ENCODE measurements around the gene OTOG.

The OTOG gene, protein sequence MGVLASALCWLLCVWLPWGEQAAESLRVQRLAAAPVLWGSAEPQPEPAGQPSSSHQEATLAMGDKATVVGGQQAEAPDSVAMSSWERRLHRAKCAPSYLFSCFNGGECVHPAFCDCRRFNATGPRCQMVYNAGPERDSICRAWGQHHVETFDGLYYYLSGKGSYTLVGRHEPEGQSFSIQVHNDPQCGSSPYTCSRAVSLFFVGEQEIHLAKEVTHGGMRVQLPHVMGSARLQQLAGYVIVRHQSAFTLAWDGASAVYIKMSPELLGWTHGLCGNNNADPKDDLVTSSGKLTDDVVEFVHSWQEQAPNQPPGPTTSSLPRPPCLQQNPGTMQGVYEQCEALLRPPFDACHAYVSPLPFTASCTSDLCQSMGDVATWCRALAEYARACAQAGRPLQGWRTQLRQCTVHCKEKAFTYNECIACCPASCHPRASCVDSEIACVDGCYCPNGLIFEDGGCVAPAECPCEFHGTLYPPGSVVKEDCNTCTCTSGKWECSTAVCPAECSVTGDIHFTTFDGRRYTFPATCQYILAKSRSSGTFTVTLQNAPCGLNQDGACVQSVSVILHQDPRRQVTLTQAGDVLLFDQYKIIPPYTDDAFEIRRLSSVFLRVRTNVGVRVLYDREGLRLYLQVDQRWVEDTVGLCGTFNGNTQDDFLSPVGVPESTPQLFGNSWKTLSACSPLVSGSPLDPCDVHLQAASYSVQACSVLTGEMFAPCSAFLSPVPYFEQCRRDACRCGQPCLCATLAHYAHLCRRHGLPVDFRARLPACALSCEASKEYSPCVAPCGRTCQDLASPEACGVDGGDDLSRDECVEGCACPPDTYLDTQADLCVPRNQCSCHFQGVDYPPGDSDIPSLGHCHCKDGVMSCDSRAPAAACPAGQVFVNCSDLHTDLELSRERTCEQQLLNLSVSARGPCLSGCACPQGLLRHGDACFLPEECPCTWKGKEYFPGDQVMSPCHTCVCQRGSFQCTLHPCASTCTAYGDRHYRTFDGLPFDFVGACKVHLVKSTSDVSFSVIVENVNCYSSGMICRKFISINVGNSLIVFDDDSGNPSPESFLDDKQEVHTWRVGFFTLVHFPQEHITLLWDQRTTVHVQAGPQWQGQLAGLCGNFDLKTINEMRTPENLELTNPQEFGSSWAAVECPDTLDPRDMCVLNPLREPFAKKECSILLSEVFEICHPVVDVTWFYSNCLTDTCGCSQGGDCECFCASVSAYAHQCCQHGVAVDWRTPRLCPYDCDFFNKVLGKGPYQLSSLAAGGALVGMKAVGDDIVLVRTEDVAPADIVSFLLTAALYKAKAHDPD (N-terminal part only)

GRCh38 chr11:17547051-17547577, at the start of gene OTOG:
OTOG (plus strand) TSS chr11:17547259; CDS start chr11:17547373, 114 bp downstream.
- Mint-ChIP-seq H3K36me3 (ENCODE audit: low read depth) (no peaks in the 10 kb centered on the region), H3K4me3 (no peak within 1 kb of the TSS), H3K27ac (no peak within 1 kb of the TSS), H3K27me3 (peaks cover 50% of the 10 kb centered on the region), H3K4me1 (ENCODE audit: low read depth) (peaks cover 11% of the 10 kb centered on the region), H3K9me3 (no peaks in the 10 kb centered on the region)

GRCh38 chr11:17498058-17498457, 49.0 kb upstream of the OTOG start:
- no peak overlapping the region for H3K4me3 Mint-ChIP-seq

DNA sequence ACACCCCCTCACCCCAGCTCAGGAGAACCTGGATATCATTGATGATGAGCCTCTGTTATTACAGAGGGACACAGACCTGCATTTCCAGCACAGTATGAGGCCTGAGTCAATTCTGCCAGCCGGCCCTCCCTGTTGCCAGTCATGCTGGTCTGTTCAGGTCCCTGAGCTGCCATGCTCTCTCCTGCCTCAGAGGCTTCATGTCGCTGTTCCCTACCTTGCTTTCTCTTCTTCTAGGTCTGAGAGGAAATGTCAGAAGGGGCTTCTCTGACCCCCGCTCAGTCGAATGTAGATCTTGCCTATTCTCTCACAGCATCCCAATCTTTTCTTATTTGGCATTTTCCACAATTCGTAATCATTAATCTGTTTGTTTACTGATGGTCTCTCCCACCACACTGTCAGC, 48.6 kb upstream of the OTOG start:
- no peaks in the 10 kb centered on the region for H3K9me3 Mint-ChIP-seq
- H3K36me3 Mint-ChIP-seq (ENCODE audit: low read depth), result no peaks in the 10 kb centered on the region
- no peaks in the 10 kb centered on the region for H3K4me1 Mint-ChIP-seq (ENCODE audit: low read depth)
- H3K27me3 Mint-ChIP-seq, result no peaks in the 10 kb centered on the region
- H3K4me3 Mint-ChIP-seq, result no peak overlapping the region
- H3K27ac Mint-ChIP-seq, result no peak overlapping the region

More at GRCh38 chr11:17498058-17498457, 49.0 kb upstream of the OTOG start:
- Mint-ChIP-seq H3K4me1 (ENCODE audit: low read depth) (no peaks in the 10 kb centered on the region), H3K9me3 (no peaks in the 10 kb centered on the region), H3K27ac (no peak overlapping the region), H3K27me3 (no peaks in the 10 kb centered on the region), H3K36me3 (ENCODE audit: low read depth) (no peaks in the 10 kb centered on the region)

DNA sequence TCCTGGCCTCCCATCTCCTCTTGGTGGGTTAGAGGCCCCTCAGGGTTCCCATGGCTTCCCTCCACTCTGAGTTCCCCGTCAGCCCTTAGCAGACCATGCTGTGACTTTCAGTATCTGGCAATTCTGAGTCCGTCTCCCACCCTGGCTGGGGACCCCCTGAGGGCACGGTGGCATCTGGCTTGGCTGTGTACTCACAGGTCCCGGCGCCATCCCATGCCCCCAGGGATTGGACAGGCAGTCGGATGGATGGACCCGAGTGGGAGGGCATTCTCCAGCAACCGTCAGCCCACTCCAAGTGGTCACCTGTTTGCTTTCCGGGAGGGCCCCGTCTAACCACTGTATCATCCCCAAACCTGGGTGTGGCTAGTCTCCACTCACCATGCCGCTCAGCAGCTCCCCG, 46.4 kb upstream of the OTOG start:
- H3K4me1 Mint-ChIP-seq (ENCODE audit: low read depth), result no peaks in the 10 kb centered on the region
- H3K27me3 Mint-ChIP-seq, result no peaks in the 10 kb centered on the region
- H3K36me3 Mint-ChIP-seq (ENCODE audit: low read depth), result no peaks in the 10 kb centered on the region
- no peaks in the 10 kb centered on the region for H3K9me3 Mint-ChIP-seq
- H3K27ac Mint-ChIP-seq, result no peak overlapping the region
- H3K4me3 Mint-ChIP-seq, result no peak overlapping the region

GRCh38 chr11:17502630-17503029, 44.4 kb upstream of the OTOG start:
- no peaks in the 10 kb centered on the region for H3K36me3 Mint-ChIP-seq (ENCODE audit: low read depth)
- H3K4me3 Mint-ChIP-seq, result no peak overlapping the region
- no peak overlapping the region for H3K27ac Mint-ChIP-seq
- H3K4me1 Mint-ChIP-seq (ENCODE audit: low read depth), result no peaks in the 10 kb centered on the region
- H3K9me3 Mint-ChIP-seq, result no peaks in the 10 kb centered on the region
- H3K27me3 Mint-ChIP-seq, result peaks cover 4% of the 10 kb centered on the region

- Mint-ChIP-seq H3K9me3 (no peaks in the 10 kb centered on the region), H3K4me3 (no peak overlapping the region), H3K27ac (no peak overlapping the region), H3K36me3 (ENCODE audit: low read depth) (no peaks in the 10 kb centered on the region), H3K27me3 (peaks cover 4% of the 10 kb centered on the region), H3K4me1 (ENCODE audit: low read depth) (no peaks in the 10 kb centered on the region)
These were observed 42.5 kb upstream of the OTOG start for GRCh38 chr11:17504330-17505107.

DNA sequence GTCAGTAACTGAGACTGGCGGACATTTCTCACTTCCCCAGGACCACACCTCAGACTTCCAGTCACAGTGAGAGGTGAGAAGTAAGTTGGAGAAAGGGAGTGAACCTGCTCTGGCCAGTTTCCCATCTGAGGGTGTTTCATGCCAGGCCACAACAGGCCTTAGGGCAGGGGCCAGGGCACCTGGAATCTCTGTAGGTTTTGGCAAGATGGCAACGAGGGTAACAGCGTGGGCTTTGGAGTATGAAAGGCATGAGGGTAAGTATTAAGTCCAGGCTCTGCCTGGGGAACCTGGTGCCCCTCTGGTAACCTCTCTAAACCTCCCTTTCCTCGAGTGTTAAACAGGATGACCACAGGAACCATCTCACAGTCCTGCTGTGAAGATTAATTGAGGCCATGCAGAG, 41.9 kb upstream of the OTOG start:
- no peaks in the 10 kb centered on the region for H3K36me3 Mint-ChIP-seq (ENCODE audit: low read depth)
- H3K4me1 Mint-ChIP-seq (ENCODE audit: low read depth), result no peaks in the 10 kb centered on the region
- H3K4me3 Mint-ChIP-seq, result no peak overlapping the region
- H3K27ac Mint-ChIP-seq, result no peak overlapping the region
- no peaks in the 10 kb centered on the region for H3K9me3 Mint-ChIP-seq
- H3K27me3 Mint-ChIP-seq, result peaks cover 4% of the 10 kb centered on the region

DNA sequence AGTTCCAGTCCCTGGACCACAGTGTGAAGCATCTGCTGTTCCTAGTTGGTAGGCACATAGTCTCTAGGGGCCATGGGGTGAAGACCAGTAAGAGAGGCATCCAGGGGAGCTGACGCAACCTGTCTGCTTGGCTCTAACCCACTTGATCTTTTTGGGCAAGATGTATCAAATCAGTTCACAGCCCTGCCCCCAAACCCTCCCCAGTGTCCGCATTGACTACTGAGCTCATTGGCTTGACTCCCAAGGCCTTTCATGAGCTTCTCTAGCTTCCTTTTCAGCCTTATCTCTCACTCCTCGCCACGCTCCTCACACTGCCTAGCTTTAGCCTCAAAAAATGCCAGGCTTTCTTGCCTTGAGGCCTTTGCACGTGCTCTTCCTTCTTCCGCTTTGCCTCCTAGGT, 40.7 kb upstream of the OTOG start:
- no peak overlapping the region for H3K27ac Mint-ChIP-seq
- no peaks in the 10 kb centered on the region for H3K9me3 Mint-ChIP-seq
- peaks cover 4% of the 10 kb centered on the region for H3K27me3 Mint-ChIP-seq
- no peaks in the 10 kb centered on the region for H3K36me3 Mint-ChIP-seq (ENCODE audit: low read depth)
- H3K4me3 Mint-ChIP-seq, result no peak overlapping the region
- H3K4me1 Mint-ChIP-seq (ENCODE audit: low read depth), result no peaks in the 10 kb centered on the region

DNA sequence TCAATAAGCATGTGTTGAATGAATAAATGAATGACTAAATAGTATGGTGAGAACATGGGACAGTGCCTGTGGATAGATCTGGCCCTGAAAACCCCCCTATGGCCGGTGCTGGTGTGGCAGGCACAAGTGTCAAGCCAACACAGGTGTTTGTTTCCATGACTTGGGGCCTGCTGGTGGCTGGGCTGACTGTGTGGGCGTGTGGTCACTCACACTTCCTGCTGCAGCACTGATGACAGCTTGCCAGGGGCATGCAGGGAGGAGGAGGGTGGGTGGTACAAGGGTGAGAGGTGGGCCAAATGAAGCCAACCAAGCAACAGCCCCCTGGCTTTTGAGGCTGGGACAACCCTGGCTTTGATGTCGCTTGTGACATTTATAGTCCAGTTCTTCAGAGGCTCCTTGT, 40.1 kb upstream of the OTOG start:
- Mint-ChIP-seq H3K27ac (no peak overlapping the region), H3K36me3 (ENCODE audit: low read depth) (no peaks in the 10 kb centered on the region), H3K4me3 (no peak overlapping the region), H3K27me3 (peaks cover 4% of the 10 kb centered on the region), H3K9me3 (no peaks in the 10 kb centered on the region), H3K4me1 (ENCODE audit: low read depth) (no peaks in the 10 kb centered on the region)

- Mint-ChIP-seq H3K27me3 (peaks cover 4% of the 10 kb centered on the region), H3K36me3 (ENCODE audit: low read depth) (no peaks in the 10 kb centered on the region), H3K9me3 (no peaks in the 10 kb centered on the region), H3K27ac (no peak overlapping the region), H3K4me3 (no peak overlapping the region), H3K4me1 (ENCODE audit: low read depth) (no peaks in the 10 kb centered on the region)
These were observed 39.3 kb upstream of the OTOG start for GRCh38 chr11:17507773-17508172.

DNA sequence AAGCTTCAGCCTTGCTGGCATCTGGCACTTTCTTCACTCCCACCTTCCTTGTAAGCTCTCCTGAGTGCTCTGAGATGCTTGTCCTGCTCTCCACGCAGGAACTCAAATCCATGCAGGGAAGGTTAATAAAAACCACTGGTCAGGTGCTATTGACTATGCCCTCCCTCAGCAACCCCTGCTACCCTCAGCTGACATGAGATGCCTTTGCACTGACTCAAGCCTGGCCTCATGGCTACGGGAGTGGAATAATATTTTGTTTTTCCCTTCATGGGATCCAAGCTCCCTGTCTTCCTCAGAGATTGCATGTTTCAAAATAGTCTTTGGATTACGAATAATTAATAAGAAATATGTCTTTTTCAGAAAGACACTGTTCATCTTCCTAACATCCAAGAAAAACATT, 38.8 kb upstream of the OTOG start:
- H3K4me1 Mint-ChIP-seq (ENCODE audit: low read depth), result no peaks in the 10 kb centered on the region
- peaks cover 4% of the 10 kb centered on the region for H3K27me3 Mint-ChIP-seq
- no peaks in the 10 kb centered on the region for H3K9me3 Mint-ChIP-seq
- no peaks in the 10 kb centered on the region for H3K36me3 Mint-ChIP-seq (ENCODE audit: low read depth)
- H3K4me3 Mint-ChIP-seq, result no peak overlapping the region
- H3K27ac Mint-ChIP-seq, result no peak overlapping the region

- Mint-ChIP-seq H3K9me3 (no peaks in the 10 kb centered on the region), H3K4me1 (ENCODE audit: low read depth) (no peaks in the 10 kb centered on the region), H3K27ac (no peak overlapping the region), H3K27me3 (peaks cover 4% of the 10 kb centered on the region), H3K36me3 (ENCODE audit: low read depth) (no peaks in the 10 kb centered on the region), H3K4me3 (no peak overlapping the region)
These were observed 38.3 kb upstream of the OTOG start for GRCh38 chr11:17508791-17509190.

DNA sequence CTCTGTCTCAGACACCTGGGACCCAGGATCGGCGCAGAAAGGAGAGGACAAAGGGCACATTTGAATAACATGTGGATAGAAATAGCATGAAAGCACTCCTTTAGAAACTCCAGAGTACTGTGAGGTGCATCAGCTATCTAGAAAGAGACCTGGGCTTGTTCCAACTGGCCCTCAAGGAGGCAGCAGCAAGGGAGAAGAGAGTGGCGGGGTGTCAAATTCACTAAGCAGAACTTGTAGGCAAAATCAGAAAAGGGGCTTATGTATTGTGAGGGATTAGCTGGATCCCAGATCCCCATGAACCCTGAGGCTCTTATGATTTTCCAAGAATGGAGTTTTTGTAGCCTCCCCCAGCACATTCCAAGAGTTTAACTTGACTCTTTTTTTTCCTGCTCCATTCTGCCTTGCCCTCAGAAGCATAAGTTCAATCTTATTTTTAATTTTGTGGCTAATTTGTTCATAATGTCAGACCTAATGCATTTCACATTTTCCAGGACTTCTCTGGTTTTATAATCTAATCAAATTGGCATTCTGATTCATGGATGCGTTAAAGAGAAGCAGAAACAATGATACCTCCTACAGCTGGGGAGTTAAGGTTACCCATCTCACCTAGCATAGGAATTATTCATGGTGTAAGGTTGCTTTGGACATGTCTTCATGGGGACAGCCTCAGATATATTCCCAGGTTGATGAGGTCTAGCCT, 36.4 kb upstream of the OTOG start:
- H3K4me1 Mint-ChIP-seq (ENCODE audit: low read depth), result no peaks in the 10 kb centered on the region
- H3K27ac Mint-ChIP-seq, result no peak overlapping the region
- H3K4me3 Mint-ChIP-seq, result no peak overlapping the region
- no peaks in the 10 kb centered on the region for H3K36me3 Mint-ChIP-seq (ENCODE audit: low read depth)
- no peaks in the 10 kb centered on the region for H3K9me3 Mint-ChIP-seq
- peaks cover 4% of the 10 kb centered on the region for H3K27me3 Mint-ChIP-seq

Measured in stimulated activated naive CD8-positive, alpha-beta T cell treated with anti-CD3 and anti-CD28 coated beads, Interleukin-15, Interleukin-2, amounts not matched to agents 100 ng/mL and 50 ng/mL, for 24 hours (primary cell).